IMR-90 (cell line): ENCODE data around the gene TCFL5. TPM values are rescaled to one million over a fixed set of nuclear protein-coding genes. Genes with fewer than 3 reads are reported as not detected.

Experiments
- ATAC-seq: fragments of 200-7000 bp; cut with Tn5 transposase; 2 replicates; pipeline ENCODE4 v1.9.1; 2020; ENCODE audit warnings: low read depth, mild to moderate bottlenecking, moderate library complexity
- BruUV-seq: library from RNA; stranded (reverse); fragments of 400-500 nt; replicated peaks from 2 replicates; lab custom pipeline; 2021; lab: Mats Ljungman, UMichigan
- CTCF ChIA-PET: fragments of 300-600 bp; formaldehyde crosslinking; extraction: SDS; loops from one replicate; lab custom pipeline; 2021; ENCODE audit warnings: antibody characterized with exemption; lab: Yijun Ruan, JAX
- POLR2A ChIA-PET: fragments of 300-600 bp; sonication (Branson Sonifier 250); formaldehyde crosslinking; loops from one replicate; lab custom pipeline; 2022; ENCODE audit warnings: antibody characterized with exemption; ENCODE audit not compliant: unreplicated experiment; lab: Charles Lee
- DNase-seq: peaks from one replicate; pipeline ENCODE4 v3.0.0; 2013
- H2AFZ ChIP-seq: replicated peaks from 2 replicates; pipeline ENCODE3; 2013; ENCODE audit warnings: low read length, mild to moderate bottlenecking; ENCODE audit not compliant: poor library complexity
- H2AK5ac ChIP-seq: 2 replicates; pipeline ENCODE4 v1.6.1; 2013; ENCODE audit warnings: low read depth, low read length, inconsistent platforms
- H2AK9ac ChIP-seq: replicated peaks from 2 replicates; pipeline ENCODE3; 2013; ENCODE audit warnings: mild to moderate bottlenecking, low read depth, low read length, moderate library complexity; ENCODE audit not compliant: poor library complexity
- H2BK120ac ChIP-seq: 2 replicates; pipeline ENCODE4 v1.6.1; 2013; ENCODE audit warnings: low read depth, low read length, inconsistent platforms
- H2BK15ac ChIP-seq: 3 replicates; pipeline ENCODE4 v1.6.1; 2013; ENCODE audit warnings: low read depth, low read length, inconsistent platforms
- H2BK20ac ChIP-seq: 2 replicates; pipeline ENCODE4 v1.6.1; 2013; ENCODE audit warnings: low read depth, mild to moderate bottlenecking, inconsistent platforms, low read length, moderate library complexity
- H2BK5ac ChIP-seq: 2 replicates; pipeline ENCODE4 v1.6.1; 2013; ENCODE audit warnings: mild to moderate bottlenecking, low read depth, low read length, inconsistent platforms; ENCODE audit not compliant: poor library complexity, severe bottlenecking
- H3K14ac ChIP-seq: replicated peaks from 2 replicates; pipeline ENCODE4 v1.6.1; 2013; ENCODE audit warnings: low read depth, low read length, inconsistent platforms
- H3K18ac ChIP-seq: 2 replicates; pipeline ENCODE4 v1.6.1; 2013; ENCODE audit warnings: low read depth, low read length, control low read depth
- H3K23ac ChIP-seq: 2 replicates; pipeline ENCODE4 v1.6.1; 2013; ENCODE audit warnings: low read depth, low read length, inconsistent platforms
- H3K27ac ChIP-seq: 2 replicates; pipeline ENCODE4 v1.5.1; 2013; ENCODE audit warnings: mild to moderate bottlenecking, control low read depth, low read length; ENCODE audit not compliant: insufficient read depth
- H3K27me3 ChIP-seq: 2 replicates; pipeline ENCODE4 v1.6.1; 2013; ENCODE audit warnings: low read length; ENCODE audit not compliant: control insufficient read depth, insufficient read depth
- H3K36me3 ChIP-seq: 2 replicates; pipeline ENCODE4 v1.6.1; 2013; ENCODE audit warnings: low read length, mixed read lengths; ENCODE audit not compliant: control insufficient read depth, insufficient read depth
- H3K4ac ChIP-seq: 2 replicates; pipeline ENCODE4 v1.6.1; 2013; ENCODE audit warnings: low read depth, low read length, inconsistent platforms
- H3K4me1 ChIP-seq: 2 replicates; pipeline ENCODE4 v1.6.1; 2013; ENCODE audit warnings: low read length, mixed read lengths; ENCODE audit not compliant: control insufficient read depth, insufficient read depth
- H3K4me2 ChIP-seq: 2 replicates; pipeline ENCODE4 v1.6.1; 2013; ENCODE audit warnings: low read depth, mild to moderate bottlenecking, control low read depth, low read length, moderate library complexity
- H3K4me3 ChIP-seq: 2 replicates; pipeline ENCODE4 v1.5.1; 2013; ENCODE audit warnings: low read depth, mild to moderate bottlenecking, control low read depth, low read length, moderate library complexity; ENCODE audit not compliant: insufficient read depth
- H3K56ac ChIP-seq: 2 replicates; pipeline ENCODE4 v1.6.1; 2013; ENCODE audit warnings: low read length, inconsistent platforms; ENCODE audit not compliant: insufficient read depth; ENCODE audit errors: extremely low read depth
- H3K79me1 ChIP-seq, 2 experiments: 2 replicates each; pipeline ENCODE4 v1.6.1; 2013; ENCODE audit warnings: low read length in 2 of 2, inconsistent platforms in 1 of 2, low read depth in 1 of 2
- H3K9ac ChIP-seq: 2 replicates; pipeline ENCODE4 v1.6.1; 2013; ENCODE audit warnings: low read depth, low read length, control low read depth
- H3K9me1 ChIP-seq: 2 replicates; pipeline ENCODE4 v1.6.1; 2013; ENCODE audit warnings: low read length, inconsistent platforms; ENCODE audit not compliant: insufficient read depth
- H3K9me3 ChIP-seq: 2 replicates; pipeline ENCODE4 v1.6.1; 2013; ENCODE audit warnings: low read length; ENCODE audit not compliant: control insufficient read depth, insufficient read depth
- H4K20me1 ChIP-seq: 2 replicates; pipeline ENCODE4 v1.6.1; 2013; ENCODE audit warnings: low read length, inconsistent platforms; ENCODE audit not compliant: insufficient read depth
- H4K5ac ChIP-seq: 2 replicates; pipeline ENCODE4 v1.6.1; 2013; ENCODE audit warnings: mild to moderate bottlenecking, low read depth, low read length, control low read depth
- H4K8ac ChIP-seq, 2 experiments: 2 replicates each; pipeline ENCODE4 v1.6.1; 2013; ENCODE audit warnings: low read depth in 2 of 2, low read length in 2 of 2, control low read depth in 1 of 2, inconsistent platforms in 1 of 2
- H4K91ac ChIP-seq: 2 replicates; pipeline ENCODE4 v1.6.1; 2013; ENCODE audit warnings: low read depth, low read length, inconsistent platforms; ENCODE audit not compliant: insufficient read depth
- CEBPB ChIP-seq: IDR thresholded peaks from 2 replicates; pipeline ENCODE4 v1.6.1; 2012; ENCODE audit warnings: low read depth, low read length, improper control_type of control experiment
- FOS ChIP-seq: fragments of 150-350 bp; IDR thresholded peaks from 2 replicates; pipeline ENCODE4 v1.6.1; 2016; ENCODE audit warnings: low read depth, low read length
- MAZ ChIP-seq: IDR thresholded peaks from 2 replicates; pipeline ENCODE4 v1.6.1; 2012; ENCODE audit warnings: low read depth, mild to moderate bottlenecking, low read length, improper control_type of control experiment, moderate library complexity, borderline replicate concordance
- MXI1 ChIP-seq: IDR thresholded peaks from 2 replicates; pipeline ENCODE4 v1.6.1; 2012; ENCODE audit warnings: low read depth, mild to moderate bottlenecking, low read length, moderate library complexity, borderline replicate concordance
- NFE2L2 ChIP-seq: fragments of 150-350 bp; IDR thresholded peaks from 2 replicates; pipeline ENCODE4 v1.6.1; 2016; ENCODE audit warnings: low read depth, mild to moderate bottlenecking, low read length
- RAD21 ChIP-seq: IDR thresholded peaks from 2 replicates; pipeline ENCODE4 v1.6.1; 2012; ENCODE audit warnings: low read length, improper control_type of control experiment
- RCOR1 ChIP-seq: IDR thresholded peaks from 2 replicates; pipeline ENCODE4 v1.6.1; 2012; ENCODE audit warnings: mild to moderate bottlenecking, low read length, improper control_type of control experiment; ENCODE audit not compliant: insufficient replicate concordance
- USF2 ChIP-seq: fragments of 150-350 bp; IDR thresholded peaks from 2 replicates; pipeline ENCODE4 v1.6.1; 2017; ENCODE audit warnings: mild to moderate bottlenecking, antibody characterized with exemption, low read length, low read depth
- WGBS, 2 experiments: methylation state at CpG; one replicate each; pipeline versions ENCODE4 v1.1.5 to v1.1.7; 2013; ENCODE audit warnings: missing lambda C conversion rate in 2 of 2; ENCODE audit not compliant: insufficient read length in 1 of 2; ENCODE audit errors: extremely low coverage in 2 of 2; 5-methylcytosine and 5-hydroxymethylcytosine counted together
- dilution Hi-C: fragments of 300-500 bp; cut with HindIII; formaldehyde crosslinking; loops from one replicate; pipeline ENCODE4 v1.14.3; 2018; ENCODE audit warnings: low sequenced_read_pairs; ENCODE audit not compliant: unreplicated experiment
- in situ Hi-C: fragments of 300-500 bp; cut with MboI; formaldehyde crosslinking; loops from 3 replicates; pipeline ENCODE4 v1.14.3; 2019; ENCODE audit warnings: low sequenced_read_pairs, inconsistent platforms, mixed read lengths
- intact Hi-C: fragments of 100-400 bp; cut with micrococcal nuclease; formaldehyde crosslinking; loops from 2 replicates; pipeline ENCODE4 v1.10.0; 2022
- polyA plus RNA-seq, 3 experiments: library from polyadenylated mRNA; depleted of rRNA; stranded (reverse); fragments of >200 nt; gene quantifications; 2 replicates each; pipeline ENCODE4 v1.2.3, GENCODE V29; 2012; ENCODE audit warnings: low replicate concordance in 1 of 3
- total RNA-seq: library from RNA; depleted of rRNA; stranded (reverse); fragments of >200 nt; gene quantifications from 2 replicates; pipeline ENCODE4 v1.2.3, GENCODE V29; 2012
- TF ChIP-seq, protein P1 (sequence below): fragments of 150-350 bp; IDR thresholded peaks from 2 replicates; pipeline ENCODE4 v1.6.1; 2016; ENCODE audit warnings: low read depth, mild to moderate bottlenecking, low read length, moderate library complexity, borderline replicate concordance

The TCFL5 gene
- total and polyA plus RNA-seq, 2 of the 4 experiments (the other 2 are of a cell fraction) = 6.0 to 8.2 TPM

DNA sequence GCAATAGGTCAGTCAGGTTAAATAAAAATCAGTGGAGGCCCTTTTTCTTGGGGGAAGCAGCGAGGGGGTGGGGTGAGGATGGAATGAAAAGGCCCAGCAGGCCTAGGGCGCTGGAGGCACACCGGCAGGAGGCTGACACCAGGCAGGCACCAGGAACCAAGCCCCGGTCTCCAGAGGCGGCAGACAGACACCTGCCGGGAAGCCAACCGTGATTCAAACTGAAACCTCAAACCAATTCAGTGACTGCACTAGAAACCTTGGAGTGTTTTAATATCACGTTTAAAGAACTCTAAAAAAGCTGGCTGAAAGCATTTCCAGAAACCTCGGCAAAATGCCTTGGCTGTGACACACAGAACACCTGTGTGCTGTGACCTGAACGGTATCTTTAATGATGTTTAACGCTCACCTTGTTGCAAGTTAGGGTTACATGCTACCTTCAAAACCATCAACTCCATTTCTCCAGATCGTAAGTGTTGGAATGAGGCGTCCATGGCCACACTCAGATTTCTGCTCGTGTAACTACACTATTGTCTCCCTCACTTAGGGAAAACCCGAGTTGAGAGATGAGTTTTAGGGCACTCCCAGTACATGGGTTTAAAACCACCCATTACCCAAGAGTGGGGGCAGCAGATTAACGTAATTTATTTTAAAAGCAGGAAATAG, 37.5 kb upstream of the TCFL5 start:
- H3K9me3 ChIP-seq = no peaks in the 10 kb centered on the region
- 80% methylated on average over 10 of the region's 16 CpGs; no CpG with 5 or more reads in 1 of the 2 experiments for WGBS, 2 experiments
- no peak overlapping the region for H2BK5ac ChIP-seq
- dilution Hi-C loops = no loop called here
- no peak overlapping the region for H2BK20ac ChIP-seq
- H3K27me3 ChIP-seq = no peaks in the 10 kb centered on the region
- in situ Hi-C loops = no loop called here
- peaks cover 38% of the 10 kb centered on the region for H4K20me1 ChIP-seq
- H2AK9ac ChIP-seq = no peak overlapping the region
- peaks cover 12% of the 10 kb centered on the region for H3K9me1 ChIP-seq
- H3K36me3 ChIP-seq = peaks cover 40% of the 10 kb centered on the region
- ATAC-seq (no peak), DNase-seq (no peak)
- peaks cover 7 to 71% of the 10 kb centered on the region in 2 experiments; a peak in 3 of 4 replicates for H3K79me1 ChIP-seq
- intact Hi-C loops = no loop called here
- BruUV-seq = no TSS peak
- no peak for TF ChIP-seq MAZ
- TF ChIP-seq FOS = no peak
- TF ChIP-seq, protein P1, sequence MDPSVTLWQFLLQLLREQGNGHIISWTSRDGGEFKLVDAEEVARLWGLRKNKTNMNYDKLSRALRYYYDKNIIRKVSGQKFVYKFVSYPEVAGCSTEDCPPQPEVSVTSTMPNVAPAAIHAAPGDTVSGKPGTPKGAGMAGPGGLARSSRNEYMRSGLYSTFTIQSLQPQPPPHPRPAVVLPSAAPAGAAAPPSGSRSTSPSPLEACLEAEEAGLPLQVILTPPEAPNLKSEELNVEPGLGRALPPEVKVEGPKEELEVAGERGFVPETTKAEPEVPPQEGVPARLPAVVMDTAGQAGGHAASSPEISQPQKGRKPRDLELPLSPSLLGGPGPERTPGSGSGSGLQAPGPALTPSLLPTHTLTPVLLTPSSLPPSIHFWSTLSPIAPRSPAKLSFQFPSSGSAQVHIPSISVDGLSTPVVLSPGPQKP = no peak
- no peak for TF ChIP-seq RCOR1
- TF ChIP-seq NFE2L2 = no peak
- no peak for TF ChIP-seq RAD21
- TF ChIP-seq CEBPB = no peak
- TF ChIP-seq USF2 = no peak
- TF ChIP-seq MXI1 = no peak
- H4K91ac ChIP-seq = no peak overlapping the region
- H3K4ac ChIP-seq = no peak overlapping the region
- H3K14ac ChIP-seq = no peak overlapping the region
- H3K9ac ChIP-seq = no peak overlapping the region
- no peak overlapping the region for H3K4me2 ChIP-seq
- H3K18ac ChIP-seq = no peak overlapping the region
- no peak overlapping the region for H3K4me3 ChIP-seq
- no peak overlapping the region for H2AFZ ChIP-seq
- no peak overlapping the region for H4K5ac ChIP-seq
- no peak overlapping the region for H2AK5ac ChIP-seq
- H4K8ac ChIP-seq = no peak overlapping the region
- no peak overlapping the region; the same call in 1 of the 2 replicates for H3K23ac ChIP-seq
- ChIA-PET CTCF (no interaction called here), POLR2A (no interaction called here)
- H3K4me1 ChIP-seq = peaks cover 26% of the 10 kb centered on the region
- no peak overlapping the region for H3K27ac ChIP-seq
- no peak overlapping the region for H3K56ac ChIP-seq
- no peak overlapping the region for H2BK15ac ChIP-seq
- no peak overlapping the region for H2BK120ac ChIP-seq
